Measurements from ENCODE around the gene MBNL1.

DNA sequence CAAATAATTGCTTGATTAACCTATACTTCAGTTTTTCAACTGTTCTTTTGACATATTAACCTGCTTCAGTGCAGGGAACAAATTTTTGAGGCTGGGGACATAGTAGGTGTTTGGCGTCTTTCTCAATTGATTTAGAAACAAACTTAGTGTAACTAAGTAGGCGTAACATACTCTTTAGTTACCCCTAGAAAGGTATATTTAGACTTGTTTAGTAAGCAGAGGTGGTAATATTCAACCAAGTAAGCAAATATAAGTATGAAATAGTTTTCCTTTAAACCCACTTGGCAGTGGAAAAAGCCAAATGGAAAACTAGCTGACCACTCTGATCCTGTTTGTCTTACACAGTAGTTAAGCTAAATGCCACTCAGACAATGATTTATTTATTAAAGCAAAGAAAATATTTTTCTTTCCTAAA, 113.2 kb downstream of the MBNL1 start:
- TF ChIP-seq, protein P1, sequence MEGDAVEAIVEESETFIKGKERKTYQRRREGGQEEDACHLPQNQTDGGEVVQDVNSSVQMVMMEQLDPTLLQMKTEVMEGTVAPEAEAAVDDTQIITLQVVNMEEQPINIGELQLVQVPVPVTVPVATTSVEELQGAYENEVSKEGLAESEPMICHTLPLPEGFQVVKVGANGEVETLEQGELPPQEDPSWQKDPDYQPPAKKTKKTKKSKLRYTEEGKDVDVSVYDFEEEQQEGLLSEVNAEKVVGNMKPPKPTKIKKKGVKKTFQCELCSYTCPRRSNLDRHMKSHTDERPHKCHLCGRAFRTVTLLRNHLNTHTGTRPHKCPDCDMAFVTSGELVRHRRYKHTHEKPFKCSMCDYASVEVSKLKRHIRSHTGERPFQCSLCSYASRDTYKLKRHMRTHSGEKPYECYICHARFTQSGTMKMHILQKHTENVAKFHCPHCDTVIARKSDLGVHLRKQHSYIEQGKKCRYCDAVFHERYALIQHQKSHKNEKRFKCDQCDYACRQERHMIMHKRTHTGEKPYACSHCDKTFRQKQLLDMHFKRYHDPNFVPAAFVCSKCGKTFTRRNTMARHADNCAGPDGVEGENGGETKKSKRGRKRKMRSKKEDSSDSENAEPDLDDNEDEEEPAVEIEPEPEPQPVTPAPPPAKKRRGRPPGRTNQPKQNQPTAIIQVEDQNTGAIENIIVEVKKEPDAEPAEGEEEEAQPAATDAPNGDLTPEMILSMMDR (IDR thresholded peaks at IDR 0.05) = no peak
- no peak for TF ChIP-seq POLR2A (IDR thresholded peaks at IDR 0.05)
